ENCODE data around the gene KLF11.

DNA sequence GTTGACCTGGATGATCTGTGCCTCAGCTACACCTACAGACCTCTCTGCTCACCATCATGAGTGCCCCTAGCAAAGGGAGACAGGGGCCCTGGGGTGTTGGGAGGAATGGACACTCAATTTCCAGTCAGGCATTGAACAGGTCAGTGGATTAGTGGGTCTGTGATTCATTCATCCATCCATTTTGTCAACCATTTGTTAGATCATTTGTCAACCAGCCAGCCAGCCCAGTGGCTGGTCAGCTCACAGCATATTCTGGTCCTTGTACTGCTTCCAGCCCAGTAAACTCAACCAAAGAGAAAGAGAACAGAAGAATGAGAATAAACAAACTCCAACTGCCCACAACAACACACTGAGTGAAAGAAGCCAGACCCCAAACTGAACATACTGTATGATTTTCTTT lies 4.6 kb upstream of the KLF11 start:
- TF ChIP-seq, protein P1, sequence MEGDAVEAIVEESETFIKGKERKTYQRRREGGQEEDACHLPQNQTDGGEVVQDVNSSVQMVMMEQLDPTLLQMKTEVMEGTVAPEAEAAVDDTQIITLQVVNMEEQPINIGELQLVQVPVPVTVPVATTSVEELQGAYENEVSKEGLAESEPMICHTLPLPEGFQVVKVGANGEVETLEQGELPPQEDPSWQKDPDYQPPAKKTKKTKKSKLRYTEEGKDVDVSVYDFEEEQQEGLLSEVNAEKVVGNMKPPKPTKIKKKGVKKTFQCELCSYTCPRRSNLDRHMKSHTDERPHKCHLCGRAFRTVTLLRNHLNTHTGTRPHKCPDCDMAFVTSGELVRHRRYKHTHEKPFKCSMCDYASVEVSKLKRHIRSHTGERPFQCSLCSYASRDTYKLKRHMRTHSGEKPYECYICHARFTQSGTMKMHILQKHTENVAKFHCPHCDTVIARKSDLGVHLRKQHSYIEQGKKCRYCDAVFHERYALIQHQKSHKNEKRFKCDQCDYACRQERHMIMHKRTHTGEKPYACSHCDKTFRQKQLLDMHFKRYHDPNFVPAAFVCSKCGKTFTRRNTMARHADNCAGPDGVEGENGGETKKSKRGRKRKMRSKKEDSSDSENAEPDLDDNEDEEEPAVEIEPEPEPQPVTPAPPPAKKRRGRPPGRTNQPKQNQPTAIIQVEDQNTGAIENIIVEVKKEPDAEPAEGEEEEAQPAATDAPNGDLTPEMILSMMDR (IDR thresholded peaks at IDR 0.05), result no peak
- TF ChIP-seq EP300 (IDR thresholded peaks at IDR 0.05) (no peak), POLR2A (IDR thresholded peaks at IDR 0.05) (no peak), POLR2AphosphoS5 (IDR thresholded peaks at IDR 0.05) (no peak)

Data from suprapubic skin (tissue), 4 donors.